Measurements from ENCODE around the gene NUP214.
A peak's percentile ranks its signal among the peaks of the same experiment; 100 is the strongest.

NUP214 gene

GRCh38 chr9:131273856-131274673 is 148.7 kb downstream of the NUP214 start:
- DNase-seq, result peak; percentile 57 to 69
- TF ChIP-seq POLR2A (IDR thresholded peaks at IDR 0.05; ENCODE audit: low read length) (no peak), GATA1 (IDR thresholded peaks at IDR 0.05; ENCODE audit: low read depth, low read length) (no peak)

DNA sequence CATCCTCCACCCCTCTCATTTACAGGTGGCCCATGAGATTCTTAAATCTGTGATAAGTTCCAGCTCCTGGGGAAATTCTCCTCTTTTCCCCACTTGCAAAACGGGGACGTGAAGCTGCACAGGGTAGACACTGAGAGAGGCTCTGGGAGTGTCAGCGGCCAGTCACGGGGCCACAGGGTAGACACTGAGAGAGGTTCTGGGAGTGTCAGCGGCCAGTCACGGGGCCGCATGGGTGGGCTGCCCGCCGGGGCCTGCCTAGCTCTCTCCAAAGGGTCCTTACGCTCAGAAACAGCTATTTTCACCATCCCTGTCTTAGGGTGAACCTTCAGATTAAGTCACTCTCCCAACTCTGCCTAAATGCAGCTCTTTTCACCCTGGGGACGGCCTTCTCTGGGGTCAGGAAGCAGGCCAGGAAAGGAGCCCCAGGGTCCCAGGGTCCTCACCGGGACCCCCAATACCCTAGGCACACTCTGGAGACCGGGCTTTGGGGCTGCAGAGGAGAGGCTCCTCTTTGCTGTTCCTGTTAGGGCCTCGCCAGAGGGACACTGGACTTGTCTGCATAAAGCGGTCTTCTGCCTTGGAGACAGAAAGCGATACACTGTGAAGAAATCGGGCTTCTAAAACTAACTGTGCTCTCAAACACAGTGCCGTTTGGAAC is 149.4 kb downstream of the NUP214 start:
- TF ChIP-seq GATA1 (IDR thresholded peaks at IDR 0.05; ENCODE audit: low read depth, low read length) (no peak), POLR2A (IDR thresholded peaks at IDR 0.05; ENCODE audit: low read length) (peak; percentile 68)

DNA sequence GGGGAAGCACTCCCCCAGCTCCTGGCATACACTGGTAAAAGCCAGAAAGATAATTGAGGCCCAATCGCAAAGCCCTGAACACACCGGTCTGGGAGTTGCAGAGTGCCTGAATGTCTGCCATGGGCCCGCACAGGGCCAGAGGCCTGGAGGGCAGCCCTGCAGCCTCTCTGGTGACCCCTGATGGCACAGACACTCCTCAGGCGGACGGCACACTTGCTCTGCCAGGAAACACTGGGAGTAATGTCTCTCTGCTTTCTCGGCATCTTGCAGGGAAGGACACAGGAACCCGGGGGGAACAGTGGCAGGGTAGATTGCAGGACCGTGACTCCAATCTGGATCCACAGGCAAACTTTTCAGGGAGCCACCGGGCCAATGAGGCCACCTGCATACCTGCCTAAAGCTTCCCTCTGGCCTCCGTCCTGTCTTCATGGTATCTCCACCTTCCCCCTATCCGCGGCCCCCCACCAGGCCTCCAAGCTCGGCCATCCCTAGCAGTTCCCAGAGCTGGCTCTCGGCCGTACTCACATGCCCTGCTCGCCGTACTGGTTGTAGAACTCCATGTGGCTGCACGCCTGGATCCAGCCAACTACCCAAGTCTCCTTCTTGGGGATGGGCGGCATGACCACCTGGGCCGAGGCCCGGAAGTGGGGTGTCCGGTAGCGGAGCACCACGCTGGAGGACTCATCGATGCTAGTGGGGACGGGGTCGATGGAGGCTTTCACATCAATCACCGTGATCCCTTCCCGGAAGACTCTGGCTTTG is 150.1 kb downstream of the NUP214 start:
- TF ChIP-seq GATA1 (IDR thresholded peaks at IDR 0.05; ENCODE audit: low read depth, low read length) (no peak), POLR2A (IDR thresholded peaks at IDR 0.05; ENCODE audit: low read length) (peak; percentile 24)

More for the DNA sequence above, 149.4 kb downstream of the NUP214 start:
- DNase-seq, result peak; percentile 73 to 76

DNA sequence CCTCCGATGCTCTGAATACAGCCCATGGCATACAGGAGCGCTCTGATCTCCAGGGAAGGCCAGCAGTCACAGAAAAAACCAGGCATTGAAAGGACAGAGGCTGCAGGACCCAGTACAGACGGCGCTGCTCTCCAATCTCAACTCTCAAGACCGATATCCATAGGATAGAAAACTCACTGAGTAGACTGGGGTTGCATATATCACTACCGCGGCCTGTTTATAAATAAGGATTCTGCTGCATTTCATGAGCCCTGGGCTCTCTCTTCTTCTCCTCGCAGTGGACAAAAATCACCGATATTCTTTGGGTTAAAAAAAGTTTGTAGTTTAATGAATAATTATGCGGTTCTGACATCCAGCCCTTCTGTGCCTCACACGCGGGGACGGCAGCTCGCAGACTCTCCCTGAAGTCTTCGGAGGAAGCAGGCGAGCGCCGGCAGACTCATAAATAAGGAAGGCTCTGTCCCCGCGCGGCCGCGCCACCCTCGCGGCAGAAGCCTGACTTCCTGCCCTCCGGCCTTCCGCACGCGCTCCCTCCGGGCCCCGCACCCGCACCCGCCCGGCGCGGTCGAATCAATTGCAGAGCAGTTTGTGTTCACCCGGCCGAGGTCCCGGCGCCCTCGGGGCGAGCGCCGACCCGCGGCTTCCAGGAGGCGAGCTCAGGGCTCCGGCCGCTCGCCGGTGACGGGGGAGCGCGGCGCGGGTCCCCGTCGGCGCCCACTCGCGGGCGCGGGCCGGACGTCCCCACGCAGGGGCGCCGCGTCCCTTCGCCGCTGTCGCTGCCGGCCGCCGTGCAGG is 150.9 kb downstream of the NUP214 start, which contains the start of gene FAM78A:
TSS of gene FAM78A (minus strand) at position 417 of the 795 bp plus-strand sequence. CDS start at position 86, 331 bp downstream.
- no peak for TF ChIP-seq POLR2A (IDR thresholded peaks at IDR 0.05; ENCODE audit: low read length)
- no peak for TF ChIP-seq GATA1 (IDR thresholded peaks at IDR 0.05; ENCODE audit: low read depth, low read length)
- DNase-seq, result peak; percentile 71 to 80

More for the DNA sequence above, 150.1 kb downstream of the NUP214 start:
- peak; percentile 78 to 80 for DNase-seq

- peak; percentile 80 to 85 for DNase-seq
- no peak for TF ChIP-seq GATA1 (IDR thresholded peaks at IDR 0.05; ENCODE audit: low read depth, low read length)
- peak; percentile 41 for TF ChIP-seq POLR2A (IDR thresholded peaks at IDR 0.05; ENCODE audit: low read length)
Measured at GRCh38 chr9:131276891-131277286, 151.5 kb downstream of the NUP214 start.

DNA sequence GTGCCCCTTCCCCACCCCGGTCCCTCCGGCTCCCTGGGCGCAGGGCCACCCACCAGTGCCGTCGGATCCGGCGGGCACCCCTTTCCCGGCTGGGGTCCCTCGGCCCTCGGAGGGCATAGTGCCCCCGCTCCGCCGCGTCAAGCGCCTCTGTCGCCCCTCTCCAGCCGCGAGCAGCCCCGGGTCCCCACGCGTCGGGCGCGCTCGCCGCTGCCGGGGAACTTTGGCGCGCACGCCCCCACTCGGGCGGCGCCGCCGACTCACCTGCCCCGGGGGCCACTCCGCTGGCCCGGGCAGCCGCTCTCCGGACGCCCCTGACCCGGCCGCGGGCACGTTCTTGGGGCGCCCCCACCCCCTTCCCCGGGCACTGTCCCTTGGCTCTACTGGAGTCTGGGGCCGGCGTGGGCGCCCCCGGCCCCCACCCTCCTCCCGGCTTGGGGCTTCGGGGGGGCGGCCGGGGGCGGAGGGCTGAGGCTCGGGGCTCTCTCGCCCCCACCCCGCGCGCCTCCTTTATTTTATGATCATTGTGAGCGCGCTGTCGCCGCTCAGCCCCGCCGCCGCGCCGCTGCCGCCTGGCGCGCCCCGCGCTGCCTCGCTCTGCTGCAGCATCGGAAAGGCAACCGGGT is 152.0 kb downstream of the NUP214 start:
- peak; percentile 45 to 61 for DNase-seq
- no peak for TF ChIP-seq GATA1 (IDR thresholded peaks at IDR 0.05; ENCODE audit: low read depth, low read length)
- no peak for TF ChIP-seq POLR2A (IDR thresholded peaks at IDR 0.05; ENCODE audit: low read length)

DNA sequence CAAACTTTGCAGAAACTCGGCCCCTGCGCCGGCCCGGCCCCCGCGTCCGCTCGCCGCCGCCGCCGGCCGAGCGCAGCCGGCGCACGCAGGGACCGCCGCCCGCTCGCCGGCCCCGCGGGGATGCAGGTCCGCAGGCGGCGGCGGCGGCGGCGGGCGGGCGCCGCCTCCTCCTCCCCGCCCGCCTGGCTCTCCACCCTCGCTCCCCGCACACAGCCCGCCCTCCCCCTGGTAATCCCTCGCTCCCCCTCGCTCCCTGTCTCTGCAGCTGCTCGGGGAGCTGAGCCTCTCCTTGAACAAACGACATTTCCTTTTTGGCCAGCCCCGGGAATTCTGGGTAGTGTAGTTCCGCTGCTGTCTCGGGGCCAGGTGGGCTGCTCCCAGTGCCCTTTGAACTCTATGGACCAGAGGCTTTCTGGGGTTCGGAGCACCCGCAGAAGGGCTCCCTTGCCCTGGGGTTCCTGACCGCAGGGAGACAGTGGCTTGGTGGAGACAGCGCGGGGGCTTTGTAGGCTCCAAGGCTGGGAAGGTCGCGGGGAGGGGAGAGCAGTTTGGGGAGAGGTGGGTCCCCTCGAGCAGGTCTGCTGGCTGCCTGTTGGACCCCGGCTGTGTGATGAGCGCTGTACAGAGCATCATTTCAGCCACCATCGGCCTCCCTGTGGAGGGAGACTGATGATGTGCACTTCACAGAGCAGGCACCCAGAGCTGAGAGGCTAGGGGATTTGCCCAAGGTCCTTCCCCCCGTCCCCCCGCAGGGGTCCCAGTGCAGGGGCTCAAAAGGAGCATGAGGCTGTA is 152.7 kb downstream of the NUP214 start:
- peak; percentile 84 to 89 for DNase-seq
- TF ChIP-seq POLR2A (IDR thresholded peaks at IDR 0.05; ENCODE audit: low read length) (no peak), GATA1 (IDR thresholded peaks at IDR 0.05; ENCODE audit: low read depth, low read length) (no peak)

DNA sequence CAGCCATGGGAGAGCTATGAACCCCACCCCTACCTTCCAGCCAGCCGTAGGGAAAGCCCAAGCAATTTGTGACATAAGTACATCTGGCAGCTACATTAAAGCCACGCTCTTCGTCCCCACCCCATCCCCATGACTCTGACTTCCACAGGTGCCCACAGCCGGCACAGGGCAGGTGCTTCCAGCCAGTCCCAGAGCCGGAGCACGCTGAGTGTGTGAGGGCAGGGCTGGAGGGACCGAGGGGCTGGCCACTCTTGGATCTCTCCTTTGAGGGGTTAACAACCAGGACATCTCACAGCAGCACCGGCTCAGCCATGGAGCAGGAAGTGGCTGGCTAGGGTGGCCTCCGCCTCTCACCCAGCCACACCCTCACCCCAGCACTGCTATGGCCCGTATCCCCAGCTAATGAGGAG is 153.3 kb downstream of the NUP214 start:
- peak; percentile 39 to 54 for DNase-seq

DNA sequence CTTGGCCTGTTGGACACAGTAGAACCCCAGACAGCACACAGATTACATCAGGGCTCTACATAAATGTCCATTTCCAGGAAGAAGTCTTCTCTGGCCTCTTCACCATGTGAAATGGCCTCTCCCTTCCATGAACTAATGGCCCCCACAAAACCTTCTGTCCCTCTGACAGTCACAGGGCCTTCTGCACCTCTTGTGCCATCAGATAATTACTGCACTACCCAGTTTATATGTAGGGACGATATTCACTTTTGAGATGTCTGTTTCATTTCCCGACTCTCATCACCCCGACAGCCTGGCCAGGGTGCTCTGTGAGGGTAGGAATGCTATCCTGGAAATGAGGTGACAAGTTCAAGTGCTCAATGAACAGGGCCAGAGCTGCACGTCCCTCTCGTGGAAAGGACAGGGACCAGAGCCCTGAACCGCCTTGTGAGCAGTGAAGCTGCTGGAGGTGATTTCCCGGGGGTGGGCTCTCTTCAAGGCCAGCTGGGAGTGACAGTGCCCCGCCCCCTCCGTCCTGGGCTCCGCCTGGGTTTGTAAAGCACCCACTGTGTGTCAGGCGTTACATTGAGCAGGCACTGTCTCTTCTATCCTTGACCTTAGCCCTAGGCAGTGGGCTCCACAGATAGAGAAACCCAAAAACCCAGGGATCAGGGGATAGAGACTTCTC is 153.9 kb downstream of the NUP214 start:
- TF ChIP-seq POLR2A (IDR thresholded peaks at IDR 0.05; ENCODE audit: low read length) (no peak), GATA1 (IDR thresholded peaks at IDR 0.05; ENCODE audit: low read depth, low read length) (no peak)

More for the DNA sequence above, 153.3 kb downstream of the NUP214 start:
- TF ChIP-seq POLR2A (IDR thresholded peaks at IDR 0.05; ENCODE audit: low read length), result no peak
- TF ChIP-seq GATA1 (IDR thresholded peaks at IDR 0.05; ENCODE audit: low read depth, low read length), result no peak

DNA sequence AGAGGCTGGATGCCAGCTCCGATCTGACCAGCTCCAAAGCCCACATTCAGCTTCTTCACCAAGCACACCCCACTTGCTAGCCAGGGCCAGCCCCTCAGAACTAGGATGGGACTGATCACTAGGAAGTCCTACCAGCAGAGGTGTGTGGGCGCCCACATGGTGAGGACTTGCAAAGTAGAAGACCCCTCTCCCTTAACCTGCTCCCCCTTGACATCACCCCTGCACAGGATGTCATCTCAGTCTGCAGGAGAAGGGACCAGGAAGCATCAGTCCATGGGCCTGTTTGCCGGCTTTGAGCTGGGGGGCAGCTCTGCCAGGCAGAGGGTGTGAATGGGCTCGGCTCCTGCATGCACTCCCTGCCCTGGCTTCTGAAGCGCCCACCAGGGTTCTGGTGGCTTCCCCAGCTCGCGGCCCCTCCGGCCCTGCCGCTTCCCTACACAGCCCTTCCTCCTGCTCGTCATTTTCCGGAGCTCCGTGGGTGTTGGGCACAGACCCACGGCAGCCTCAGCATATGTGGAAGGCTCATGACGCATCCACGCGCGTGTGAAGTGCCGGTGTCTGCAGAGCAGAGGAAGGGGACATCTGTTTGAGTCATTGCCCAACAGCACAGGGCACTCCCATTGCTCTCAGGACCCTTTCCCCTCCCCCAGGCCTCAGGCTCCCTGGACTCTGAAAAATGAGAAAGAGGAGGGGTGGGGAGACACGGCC is 154.6 kb downstream of the NUP214 start:
- DNase-seq, result no peak
- TF ChIP-seq POLR2A (IDR thresholded peaks at IDR 0.05; ENCODE audit: low read length) (no peak), GATA1 (IDR thresholded peaks at IDR 0.05; ENCODE audit: low read depth, low read length) (no peak)

More for the DNA sequence above, 153.9 kb downstream of the NUP214 start:
- DNase-seq, result no peak

- no peak for DNase-seq
- TF ChIP-seq POLR2A (IDR thresholded peaks at IDR 0.05; ENCODE audit: low read length) (no peak), GATA1 (IDR thresholded peaks at IDR 0.05; ENCODE audit: low read depth, low read length) (no peak)
Measured at GRCh38 chr9:131280660-131281059, 155.3 kb downstream of the NUP214 start.
